Sigmoid colon (tissue), 4 donors: Measurements from ENCODE around the gene C1orf116.

Source experiments
- EP300 ChIP-seq, 4 donors: sonication (generic); formaldehyde crosslinking; IDR thresholded peaks; one replicate each; pipeline ENCODE4 v1.6.1; 2017; ENCODE audit warnings: antibody characterized with exemption in 4 of 4
- POLR2AphosphoS5 ChIP-seq, 4 donors: sonication (generic); formaldehyde crosslinking; IDR thresholded peaks; one replicate each; pipeline ENCODE4 v1.6.1; 2017; ENCODE audit warnings: antibody characterized with exemption in 4 of 4
- TF ChIP-seq, protein P1 (sequence below), 4 experiments: fragments of 450-650 bp in 3 of 4; fragments of 200-600 bp in 1 of 4; IDR thresholded peaks; one replicate each; pipeline ENCODE4 v1.5.1; 2016 to 2019; ENCODE audit warnings: antibody characterized with exemption in 4 of 4, mild to moderate bottlenecking in 3 of 4, moderate library complexity in 2 of 4

DNA sequence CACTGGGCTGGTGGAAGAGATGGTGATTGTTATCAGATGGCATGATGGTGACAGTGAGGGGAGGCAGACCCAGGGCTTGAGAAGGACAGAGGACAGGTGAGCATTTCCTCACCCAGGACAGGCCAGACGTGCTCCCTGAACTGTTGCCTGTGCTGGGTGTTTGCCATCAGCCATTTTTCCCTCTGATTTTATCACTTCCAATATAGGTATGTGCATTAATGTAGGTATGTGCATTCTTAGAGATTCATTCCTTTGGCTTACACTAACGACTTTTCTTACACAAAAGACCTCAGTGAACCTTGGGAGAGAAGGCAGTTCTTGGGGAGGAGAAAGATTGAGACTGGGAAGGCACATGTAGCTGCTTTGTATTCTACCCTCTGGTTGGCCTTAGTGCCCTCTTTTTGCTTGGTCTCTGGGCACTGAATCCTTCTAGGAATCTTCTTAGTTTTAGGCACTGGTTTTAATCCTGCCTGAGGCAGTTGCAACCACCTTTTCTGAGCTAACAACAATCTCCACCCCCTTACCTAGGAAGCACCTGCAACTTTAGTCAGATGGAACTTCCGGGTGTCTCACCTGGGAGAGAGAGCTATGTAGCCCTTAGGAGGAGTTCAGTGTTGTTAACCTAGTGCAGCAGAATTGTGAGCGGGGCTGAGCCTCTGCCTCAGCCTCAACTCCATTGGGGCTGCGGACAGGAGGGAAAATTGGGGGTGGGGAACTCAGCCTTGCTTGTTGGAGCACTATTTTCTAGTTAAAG, 30.9 kb downstream of the C1orf116 start:
- TF ChIP-seq, protein P1, sequence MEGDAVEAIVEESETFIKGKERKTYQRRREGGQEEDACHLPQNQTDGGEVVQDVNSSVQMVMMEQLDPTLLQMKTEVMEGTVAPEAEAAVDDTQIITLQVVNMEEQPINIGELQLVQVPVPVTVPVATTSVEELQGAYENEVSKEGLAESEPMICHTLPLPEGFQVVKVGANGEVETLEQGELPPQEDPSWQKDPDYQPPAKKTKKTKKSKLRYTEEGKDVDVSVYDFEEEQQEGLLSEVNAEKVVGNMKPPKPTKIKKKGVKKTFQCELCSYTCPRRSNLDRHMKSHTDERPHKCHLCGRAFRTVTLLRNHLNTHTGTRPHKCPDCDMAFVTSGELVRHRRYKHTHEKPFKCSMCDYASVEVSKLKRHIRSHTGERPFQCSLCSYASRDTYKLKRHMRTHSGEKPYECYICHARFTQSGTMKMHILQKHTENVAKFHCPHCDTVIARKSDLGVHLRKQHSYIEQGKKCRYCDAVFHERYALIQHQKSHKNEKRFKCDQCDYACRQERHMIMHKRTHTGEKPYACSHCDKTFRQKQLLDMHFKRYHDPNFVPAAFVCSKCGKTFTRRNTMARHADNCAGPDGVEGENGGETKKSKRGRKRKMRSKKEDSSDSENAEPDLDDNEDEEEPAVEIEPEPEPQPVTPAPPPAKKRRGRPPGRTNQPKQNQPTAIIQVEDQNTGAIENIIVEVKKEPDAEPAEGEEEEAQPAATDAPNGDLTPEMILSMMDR (IDR thresholded peaks at IDR 0.05) = no peak
- TF ChIP-seq POLR2AphosphoS5 (IDR thresholded peaks at IDR 0.05) (no peak), EP300 (IDR thresholded peaks at IDR 0.05) (no peak)
